Subcutaneous adipose tissue (tissue), 4 donors: ENCODE data around the gene SIDT2. TPM values are rescaled to one million over a fixed set of nuclear protein-coding genes. Genes with fewer than 3 reads are reported as not detected.

Source experiments
- total RNA-seq, 4 donors: library from RNA; depleted of rRNA; stranded (reverse); fragments of >200 nt; gene quantifications; one replicate each; pipeline ENCODE4 v1.1.0, GENCODE V29; 2016
- TF ChIP-seq, protein P1 (sequence below): fragments of 450-650 bp; IDR thresholded peaks from one replicate; pipeline ENCODE4 v1.5.1; 2016; ENCODE audit warnings: low read depth, mild to moderate bottlenecking, control low read depth, antibody characterized with exemption, moderate library complexity

Gene SIDT2
- total RNA-seq, 4 donors from 2014 or later, result 68.9 to 115 (median 90.3) TPM

- TF ChIP-seq, protein P1, sequence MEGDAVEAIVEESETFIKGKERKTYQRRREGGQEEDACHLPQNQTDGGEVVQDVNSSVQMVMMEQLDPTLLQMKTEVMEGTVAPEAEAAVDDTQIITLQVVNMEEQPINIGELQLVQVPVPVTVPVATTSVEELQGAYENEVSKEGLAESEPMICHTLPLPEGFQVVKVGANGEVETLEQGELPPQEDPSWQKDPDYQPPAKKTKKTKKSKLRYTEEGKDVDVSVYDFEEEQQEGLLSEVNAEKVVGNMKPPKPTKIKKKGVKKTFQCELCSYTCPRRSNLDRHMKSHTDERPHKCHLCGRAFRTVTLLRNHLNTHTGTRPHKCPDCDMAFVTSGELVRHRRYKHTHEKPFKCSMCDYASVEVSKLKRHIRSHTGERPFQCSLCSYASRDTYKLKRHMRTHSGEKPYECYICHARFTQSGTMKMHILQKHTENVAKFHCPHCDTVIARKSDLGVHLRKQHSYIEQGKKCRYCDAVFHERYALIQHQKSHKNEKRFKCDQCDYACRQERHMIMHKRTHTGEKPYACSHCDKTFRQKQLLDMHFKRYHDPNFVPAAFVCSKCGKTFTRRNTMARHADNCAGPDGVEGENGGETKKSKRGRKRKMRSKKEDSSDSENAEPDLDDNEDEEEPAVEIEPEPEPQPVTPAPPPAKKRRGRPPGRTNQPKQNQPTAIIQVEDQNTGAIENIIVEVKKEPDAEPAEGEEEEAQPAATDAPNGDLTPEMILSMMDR, result no peak
Observed at GRCh38 chr11:117239295-117239694, 60.8 kb downstream of the SIDT2 start.

Other genes with a start within 250 kb of the SIDT2 start
- 10 to 100 TPM; 27.7 to 44.8 (median 40.3) TPM for gene SIK3, start 80.3 kb upstream of the SIDT2 start, total RNA-seq
- 100 to 1,000 TPM in 1 of 4 donors, 10 to 100 TPM in 3; 69.7 to 119 (median 82.3) TPM for gene PAFAH1B2, start 34.5 kb upstream of the SIDT2 start, total RNA-seq
- gene TAGLN, start 20.6 kb downstream of the SIDT2 start, total RNA-seq, result 100 to 1,000 TPM; 240 to 872 (median 614) TPM
- 10 to 100 TPM; 26.2 to 91.0 (median 46.3) TPM for gene PCSK7, start 53.3 kb downstream of the SIDT2 start, total RNA-seq
- 10 to 100 TPM; 13.2 to 17.9 (median 13.9) TPM for gene RNF214, start 53.9 kb downstream of the SIDT2 start, total RNA-seq
- gene BACE1-AS, start 112.6 kb downstream of the SIDT2 start, total RNA-seq, result 10 to 100 TPM in 1 of 4 donors, 1 to 10 TPM in 3; 7.5 to 12.1 (median 8.0) TPM
- gene BACE1, start 137.5 kb downstream of the SIDT2 start, total RNA-seq, result 10 to 100 TPM; 17.4 to 33.0 (median 22.9) TPM
- gene CEP164, start 149.1 kb downstream of the SIDT2 start, total RNA-seq, result 10 to 100 TPM; 10.9 to 17.6 (median 14.6) TPM